Smooth muscle cell (in vitro differentiated cells): ENCODE measurements around the gene PTCH1. TPM values are rescaled to one million over a fixed set of nuclear protein-coding genes. Genes with fewer than 3 reads are reported as not detected.

Experiments
- DNase-seq: peaks from one replicate; lab custom pipeline; 2025; ENCODE audit not compliant: unreplicated experiment; lab: John Stamatoyannopoulos, UW
- H2AFZ ChIP-seq: fragments of 200-600 bp; sonication (generic); 2 replicates; pipeline ENCODE4 v1.6.0; 2016; ENCODE audit warnings: antibody characterized with exemption, low read depth, mild to moderate bottlenecking
- H3F3A ChIP-seq: fragments of 200-600 bp; sonication (generic); 2 replicates; pipeline ENCODE4 v1.6.0; 2017; ENCODE audit warnings: antibody characterized with exemption, low read depth
- H3K27ac ChIP-seq: fragments of 200-600 bp; sonication (generic); 2 replicates; pipeline ENCODE4 v1.5.1; 2016; ENCODE audit warnings: low read depth, mild to moderate bottlenecking
- H3K27me3 ChIP-seq: fragments of 200-600 bp; sonication (generic); 2 replicates; pipeline ENCODE4 v1.6.1; 2016; ENCODE audit warnings: low read depth, mild to moderate bottlenecking
- H3K36me3 ChIP-seq: fragments of 200-600 bp; sonication (generic); 2 replicates; pipeline ENCODE4 v1.5.1; 2016; ENCODE audit warnings: low read depth
- H3K4me1 ChIP-seq: fragments of 200-600 bp; sonication (generic); 2 replicates; pipeline ENCODE4 v1.5.1; 2016; ENCODE audit warnings: low read depth
- H3K4me2 ChIP-seq: fragments of 200-600 bp; sonication (generic); 2 replicates; pipeline ENCODE4 v1.6.0; 2016; ENCODE audit warnings: mild to moderate bottlenecking
- H3K4me3 ChIP-seq: fragments of 200-600 bp; sonication (generic); 2 replicates; pipeline ENCODE4 v1.5.1; 2016; ENCODE audit warnings: mild to moderate bottlenecking
- H3K79me2 ChIP-seq: fragments of 200-600 bp; sonication (generic); 2 replicates; pipeline ENCODE4 v1.6.0; 2016; ENCODE audit warnings: low read depth, mild to moderate bottlenecking
- H3K9ac ChIP-seq: fragments of 200-600 bp; sonication (generic); 2 replicates; pipeline ENCODE4 v1.6.0; 2016; ENCODE audit warnings: low read depth
- H3K9me3 ChIP-seq: fragments of 200-600 bp; sonication (generic); replicated peaks from 2 replicates; pipeline ENCODE4 v1.5.1; 2016; ENCODE audit warnings: low read depth
- H4K20me1 ChIP-seq: fragments of 200-600 bp; sonication (generic); 2 replicates; pipeline ENCODE4 v1.6.0; 2016; ENCODE audit warnings: low read depth
- WGBS: methylation state at CpG from one replicate; pipeline ENCODE4 v1.1.7; 2016; ENCODE audit warnings: low lambda C conversion rate; 5-methylcytosine and 5-hydroxymethylcytosine counted together
- polyA plus RNA-seq: library from polyadenylated mRNA; unstranded; fragments of >200 nt; fragmentation: Nextera tagmentation; extraction: Ambion mirVana; gene quantifications from 2 replicates; pipeline ENCODE4 v1.2.1, GENCODE V29; 2016
- total RNA-seq: library from RNA; depleted of rRNA; stranded (reverse); fragments of >200 nt; gene quantifications from 2 replicates; pipeline ENCODE4 v1.2.3, GENCODE V29; 2014
- TF ChIP-seq, protein P1 (sequence below): fragments of 200-600 bp; sonication (generic); IDR thresholded peaks from 2 replicates; pipeline ENCODE4 v1.5.1; 2017; ENCODE audit warnings: borderline replicate concordance, mild to moderate bottlenecking, antibody characterized with exemption; ENCODE audit not compliant: insufficient read depth, poor library complexity, severe bottlenecking

PTCH1 gene
- total RNA-seq (6.3 and 20.6 TPM in 2 replicates), polyA plus RNA-seq (3.7 and 5.8 TPM in 2 replicates)

DNA sequence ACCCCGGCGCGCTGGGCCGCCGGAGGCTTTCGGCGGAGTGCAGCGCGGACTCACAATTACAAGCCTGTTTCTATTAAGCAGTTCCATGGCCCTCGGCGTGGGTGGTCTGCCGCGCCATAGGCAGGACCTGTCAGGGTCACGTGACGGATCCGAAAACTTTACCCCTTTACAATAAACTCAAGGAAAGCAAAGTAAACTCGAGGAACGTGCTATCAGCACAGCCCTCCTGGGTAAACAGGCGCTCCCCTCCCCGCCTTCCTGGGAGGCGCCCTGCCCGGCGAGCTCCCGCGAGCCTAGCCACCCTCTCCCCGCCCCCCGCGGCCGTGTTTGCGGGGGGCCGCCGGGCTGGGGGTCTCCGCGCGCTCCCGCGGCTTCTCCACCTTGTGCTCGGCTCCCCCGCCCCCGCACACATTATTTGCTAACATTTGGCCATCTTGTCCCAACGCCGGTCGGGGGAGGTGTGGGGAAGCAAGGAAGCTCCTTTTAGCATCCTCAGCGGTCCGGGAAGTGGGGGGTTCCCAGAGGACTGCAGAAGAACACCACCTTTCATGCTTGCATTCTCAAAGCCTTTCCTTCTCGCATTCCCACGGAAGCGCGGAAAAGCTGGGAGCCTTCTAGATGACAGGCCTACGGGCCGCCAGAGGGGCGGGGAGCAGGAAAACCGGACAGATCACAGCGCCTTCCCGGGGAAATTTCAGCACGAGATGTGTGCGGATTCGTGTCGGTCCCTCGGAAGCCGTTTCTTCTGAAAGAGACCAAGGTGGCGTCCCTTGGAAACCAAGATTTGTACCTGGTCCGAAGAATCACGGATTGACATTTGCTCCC, at the start of gene PTCH1:
Gene PTCH1, minus strand, starts transcription at position 238 of the 825 bp plus-strand sequence.
- Histone ChIP-seq H3K4me2 (peak within 1 kb of the TSS; percentile 97), H3F3A (peaks cover 9% of the 10 kb centered on the region), H3K9me3 (no peaks in the 10 kb centered on the region), H3K9ac (peak within 1 kb of the TSS; percentile 25), H3K27me3 (peaks cover 33% of the 10 kb centered on the region), H3K4me1 (peaks cover 30% of the 10 kb centered on the region), H2AFZ (peak within 1 kb of the TSS; percentile 89), H3K27ac (no peak within 1 kb of the TSS), H3K4me3 (peak within 1 kb of the TSS; percentile 90), H3K36me3 (no peaks in the 10 kb centered on the region), H4K20me1 (peaks cover 6% of the 10 kb centered on the region), H3K79me2 (no peaks in the 10 kb centered on the region)
- WGBS = 2% methylated on average over 58 of the region's 64 CpGs
- TF ChIP-seq, protein P1, sequence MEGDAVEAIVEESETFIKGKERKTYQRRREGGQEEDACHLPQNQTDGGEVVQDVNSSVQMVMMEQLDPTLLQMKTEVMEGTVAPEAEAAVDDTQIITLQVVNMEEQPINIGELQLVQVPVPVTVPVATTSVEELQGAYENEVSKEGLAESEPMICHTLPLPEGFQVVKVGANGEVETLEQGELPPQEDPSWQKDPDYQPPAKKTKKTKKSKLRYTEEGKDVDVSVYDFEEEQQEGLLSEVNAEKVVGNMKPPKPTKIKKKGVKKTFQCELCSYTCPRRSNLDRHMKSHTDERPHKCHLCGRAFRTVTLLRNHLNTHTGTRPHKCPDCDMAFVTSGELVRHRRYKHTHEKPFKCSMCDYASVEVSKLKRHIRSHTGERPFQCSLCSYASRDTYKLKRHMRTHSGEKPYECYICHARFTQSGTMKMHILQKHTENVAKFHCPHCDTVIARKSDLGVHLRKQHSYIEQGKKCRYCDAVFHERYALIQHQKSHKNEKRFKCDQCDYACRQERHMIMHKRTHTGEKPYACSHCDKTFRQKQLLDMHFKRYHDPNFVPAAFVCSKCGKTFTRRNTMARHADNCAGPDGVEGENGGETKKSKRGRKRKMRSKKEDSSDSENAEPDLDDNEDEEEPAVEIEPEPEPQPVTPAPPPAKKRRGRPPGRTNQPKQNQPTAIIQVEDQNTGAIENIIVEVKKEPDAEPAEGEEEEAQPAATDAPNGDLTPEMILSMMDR = no peak
- peak; percentile 22 for DNase-seq

DNA sequence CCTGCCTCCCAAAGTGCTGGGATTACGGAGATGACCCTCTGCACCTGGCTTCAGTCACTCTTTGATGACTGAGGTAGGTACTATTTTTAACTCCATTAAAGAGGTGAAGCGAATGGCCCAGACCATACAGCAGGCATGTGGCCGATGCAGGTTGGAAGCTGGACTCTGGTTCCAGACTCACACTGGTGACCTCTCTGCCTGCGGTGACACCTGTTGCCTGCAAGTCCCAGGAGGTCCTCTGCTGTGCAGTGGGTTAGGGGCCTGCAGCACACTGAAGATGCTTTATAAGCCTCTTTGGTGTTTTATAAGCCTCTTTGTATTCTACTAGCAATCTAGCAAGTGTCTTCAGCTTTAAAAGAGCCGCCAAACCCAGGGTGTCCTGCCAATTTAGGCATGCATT, 49.2 kb upstream of the PTCH1 start:
- Histone ChIP-seq H3K27ac (no peak overlapping the region), H4K20me1 (no peaks in the 10 kb centered on the region), H3K9me3 (no peaks in the 10 kb centered on the region), H2AFZ (no peak overlapping the region), H3K27me3 (peaks cover 9% of the 10 kb centered on the region), H3K4me2 (no peak overlapping the region), H3K4me1 (peaks cover 6% of the 10 kb centered on the region), H3K79me2 (no peaks in the 10 kb centered on the region), H3F3A (no peaks in the 10 kb centered on the region), H3K36me3 (no peaks in the 10 kb centered on the region), H3K4me3 (no peak overlapping the region), H3K9ac (no peak overlapping the region)
- 98% methylated on average over 5 of the region's 5 CpGs for WGBS
- no peak for DNase-seq
- TF ChIP-seq, protein P1 = no peak

DNA sequence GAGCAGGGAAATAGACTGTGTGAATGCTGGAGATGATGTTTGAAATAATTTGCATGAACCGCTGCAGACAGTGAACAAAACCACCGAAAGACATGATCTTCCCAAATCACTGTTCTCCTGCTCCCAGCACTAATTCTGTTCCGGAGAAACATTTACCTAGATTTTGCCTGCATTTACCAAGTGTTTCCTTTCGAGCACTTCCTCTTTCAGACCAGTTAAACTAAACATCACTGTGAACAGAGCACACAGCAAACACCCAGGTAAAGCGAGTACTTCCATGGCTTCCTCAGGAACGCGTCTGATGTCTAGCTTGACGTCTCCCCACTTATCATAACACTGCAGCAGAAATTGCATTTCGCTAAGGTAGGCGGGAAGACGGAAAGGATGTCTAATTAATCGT, 45.1 kb upstream of the PTCH1 start:
- Histone ChIP-seq H4K20me1 (no peaks in the 10 kb centered on the region), H3K4me1 (no peaks in the 10 kb centered on the region), H2AFZ (no peak overlapping the region), H3K36me3 (no peaks in the 10 kb centered on the region), H3F3A (no peaks in the 10 kb centered on the region), H3K27me3 (peaks cover 9% of the 10 kb centered on the region), H3K4me2 (no peak overlapping the region), H3K4me3 (no peak overlapping the region), H3K79me2 (no peaks in the 10 kb centered on the region), H3K9me3 (no peaks in the 10 kb centered on the region), H3K9ac (no peak overlapping the region), H3K27ac (no peak overlapping the region)
- 93% methylated on average over 12 of the region's 12 CpGs for WGBS
- DNase-seq = no peak
- TF ChIP-seq, protein P1 = no peak
